ENCODE results near the gene MFSD6. TPM values are rescaled to one million over a fixed set of nuclear protein-coding genes. Genes with fewer than 3 reads are reported as not detected.
A peak's percentile ranks its signal among the peaks of the same experiment; 100 is the strongest.

MFSD6 gene
- total RNA-seq, 3 donors from 2014 or later (not counting 1 experiment from before 2014, with no cell fraction given) = 36.7 to 50.5 (median 48.0) TPM

DNA sequence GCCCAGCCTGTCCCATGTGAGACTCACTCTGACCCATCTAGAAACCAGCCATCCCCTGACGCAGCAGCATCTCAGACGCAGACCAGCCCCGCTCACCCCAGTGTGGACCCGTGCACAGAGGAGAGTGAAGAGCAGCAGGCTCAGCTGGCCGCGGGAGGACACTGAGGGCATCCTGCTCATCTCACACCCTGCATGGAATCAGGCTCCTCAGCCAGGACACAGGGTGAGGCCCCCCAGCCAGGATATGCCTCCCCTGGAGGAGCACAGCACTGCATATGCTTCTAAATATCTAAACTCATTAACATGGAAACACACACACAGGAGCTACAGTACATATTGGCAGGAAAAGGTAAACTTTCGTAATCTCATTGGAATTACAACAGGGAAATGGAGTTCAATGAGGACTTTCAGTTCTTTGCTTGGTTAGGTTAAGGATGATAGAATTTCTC is 91.9 kb downstream of the MFSD6 start:
- Mint-ChIP-seq H3K4me3 (no peak overlapping the region), H3K27ac (peak overlapping the region; percentile 21 to 45), H3K4me1 (peaks cover 9 to 15% of the 10 kb centered on the region in 2 donors), H3K36me3 (peaks cover 17% of the 10 kb centered on the region), H3K27me3 (ENCODE audit: low read depth in 2 of 2) (no peaks in the 10 kb centered on the region), H3K9me3 (no peaks in the 10 kb centered on the region)
- Histone ChIP-seq H3K27ac (ENCODE audit: low read length) (no peak overlapping the region), H3K27me3 (ENCODE audit: control insufficient read depth, insufficient read depth, low read length) (no peaks in the 10 kb centered on the region), H3K9me3 (ENCODE audit: control insufficient read depth, insufficient read depth, low read length) (no peaks in the 10 kb centered on the region), H3K4me3 (ENCODE audit: low read length) (no peak overlapping the region), H3K36me3 (ENCODE audit: control insufficient read depth, insufficient read depth, low read length) (peaks cover 71% of the 10 kb centered on the region), H3K4me1 (ENCODE audit: control insufficient read depth, insufficient read depth, low read length) (no peaks in the 10 kb centered on the region)
- intact Hi-C loops (cut with micrococcal nuclease) = no loop called here
- ATAC-seq (no peak), DNase-seq (no peak)
- TF ChIP-seq, protein P1, sequence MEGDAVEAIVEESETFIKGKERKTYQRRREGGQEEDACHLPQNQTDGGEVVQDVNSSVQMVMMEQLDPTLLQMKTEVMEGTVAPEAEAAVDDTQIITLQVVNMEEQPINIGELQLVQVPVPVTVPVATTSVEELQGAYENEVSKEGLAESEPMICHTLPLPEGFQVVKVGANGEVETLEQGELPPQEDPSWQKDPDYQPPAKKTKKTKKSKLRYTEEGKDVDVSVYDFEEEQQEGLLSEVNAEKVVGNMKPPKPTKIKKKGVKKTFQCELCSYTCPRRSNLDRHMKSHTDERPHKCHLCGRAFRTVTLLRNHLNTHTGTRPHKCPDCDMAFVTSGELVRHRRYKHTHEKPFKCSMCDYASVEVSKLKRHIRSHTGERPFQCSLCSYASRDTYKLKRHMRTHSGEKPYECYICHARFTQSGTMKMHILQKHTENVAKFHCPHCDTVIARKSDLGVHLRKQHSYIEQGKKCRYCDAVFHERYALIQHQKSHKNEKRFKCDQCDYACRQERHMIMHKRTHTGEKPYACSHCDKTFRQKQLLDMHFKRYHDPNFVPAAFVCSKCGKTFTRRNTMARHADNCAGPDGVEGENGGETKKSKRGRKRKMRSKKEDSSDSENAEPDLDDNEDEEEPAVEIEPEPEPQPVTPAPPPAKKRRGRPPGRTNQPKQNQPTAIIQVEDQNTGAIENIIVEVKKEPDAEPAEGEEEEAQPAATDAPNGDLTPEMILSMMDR (IDR thresholded peaks at IDR 0.05) = no peak
- 94% methylated on average over 7 of the region's 7 CpGs for WGBS (ENCODE audit: insufficient coverage)

DNA sequence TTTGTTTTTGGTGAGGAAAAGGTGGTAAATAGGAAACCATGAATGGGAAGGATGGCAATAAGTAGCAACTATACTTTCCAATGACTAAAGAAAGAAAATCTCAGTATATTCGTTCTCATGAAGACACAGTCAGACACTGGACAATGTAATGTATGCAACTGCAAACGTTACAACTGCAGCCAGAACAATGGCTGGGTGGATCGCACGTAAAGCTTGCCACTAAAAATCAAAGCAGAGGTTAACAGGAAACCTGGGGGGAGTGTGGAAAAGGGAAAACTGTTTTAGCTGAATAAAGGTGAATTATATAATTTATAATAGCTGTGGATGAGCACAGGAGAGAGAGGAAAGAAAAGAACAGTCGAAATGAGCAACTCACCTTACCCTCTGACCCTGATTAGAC is 93.1 kb downstream of the MFSD6 start:
- no peaks in the 10 kb centered on the region for H3K27me3 ChIP-seq (ENCODE audit: control insufficient read depth, insufficient read depth, low read length)
- no peak overlapping the region for H3K27ac ChIP-seq (ENCODE audit: low read length)
- no peaks in the 10 kb centered on the region for H3K27me3 Mint-ChIP-seq (ENCODE audit: low read depth in 2 of 2)
- H3K4me3 Mint-ChIP-seq = no peak overlapping the region
- H3K36me3 Mint-ChIP-seq = peaks cover 22% of the 10 kb centered on the region
- ATAC-seq (no peak), DNase-seq (no peak)
- 85% methylated on average over 4 of the region's 5 CpGs for WGBS (ENCODE audit: insufficient coverage)
- H3K4me1 Mint-ChIP-seq = peaks cover 9 to 15% of the 10 kb centered on the region in 2 donors
- peaks cover 82% of the 10 kb centered on the region for H3K36me3 ChIP-seq (ENCODE audit: control insufficient read depth, insufficient read depth, low read length)
- intact Hi-C loops (cut with micrococcal nuclease) = no loop called here
- peak overlapping the region; percentile 2 to 49 for H3K27ac Mint-ChIP-seq
- no peaks in the 10 kb centered on the region for H3K9me3 Mint-ChIP-seq
- no peak overlapping the region for H3K4me3 ChIP-seq (ENCODE audit: low read length)
- TF ChIP-seq, protein P1 (IDR thresholded peaks at IDR 0.05) = no peak
- H3K9me3 ChIP-seq (ENCODE audit: control insufficient read depth, insufficient read depth, low read length) = no peaks in the 10 kb centered on the region
- H3K4me1 ChIP-seq (ENCODE audit: control insufficient read depth, insufficient read depth, low read length) = no peaks in the 10 kb centered on the region

DNA sequence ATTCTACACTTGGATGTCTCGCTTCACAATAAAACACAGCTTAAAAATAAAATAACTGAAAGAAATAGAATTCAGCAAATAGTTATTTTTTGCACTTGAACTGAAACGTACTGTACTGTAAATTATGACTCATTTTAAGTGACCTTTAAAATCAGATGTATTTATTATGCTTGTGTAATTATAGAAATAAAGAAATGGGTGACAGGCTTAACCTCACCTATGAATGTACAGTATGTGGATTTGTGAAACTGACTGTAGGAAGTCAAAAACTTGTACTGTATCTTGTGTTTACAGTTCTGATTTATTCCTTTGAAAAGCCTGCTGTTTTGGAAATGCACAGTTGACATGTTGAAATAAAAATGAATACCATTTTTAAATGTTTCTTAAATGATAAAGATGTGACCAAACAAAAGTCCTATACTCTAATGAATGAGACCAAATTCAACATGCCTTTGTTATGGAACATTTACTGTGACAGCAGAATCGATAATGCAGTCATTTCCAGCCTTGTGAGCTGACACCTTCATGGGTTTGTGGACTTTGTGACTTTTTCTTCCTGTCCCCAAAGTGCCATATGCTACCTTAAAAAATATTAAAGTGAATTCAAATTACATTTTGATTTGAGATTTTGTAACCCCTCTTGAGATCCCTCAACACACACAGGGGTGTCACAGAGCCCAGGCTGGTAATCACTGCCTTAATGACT is 93.7 kb downstream of the MFSD6 start:
- Histone ChIP-seq H3K4me1 (ENCODE audit: control insufficient read depth, insufficient read depth, low read length) (no peaks in the 10 kb centered on the region), H3K9me3 (ENCODE audit: control insufficient read depth, insufficient read depth, low read length) (no peaks in the 10 kb centered on the region), H3K4me3 (ENCODE audit: low read length) (no peak overlapping the region), H3K27ac (ENCODE audit: low read length) (no peak overlapping the region), H3K27me3 (ENCODE audit: control insufficient read depth, insufficient read depth, low read length) (no peaks in the 10 kb centered on the region), H3K36me3 (ENCODE audit: control insufficient read depth, insufficient read depth, low read length) (peaks cover 85% of the 10 kb centered on the region)
- ATAC-seq (no peak), DNase-seq (no peak)
- Mint-ChIP-seq H3K4me3 (no peak overlapping the region), H3K9me3 (no peaks in the 10 kb centered on the region), H3K36me3 (peaks cover 28% of the 10 kb centered on the region), H3K27ac (peak overlapping the region; percentile 21 to 69), H3K27me3 (ENCODE audit: low read depth in 2 of 2) (no peaks in the 10 kb centered on the region), H3K4me1 (peaks cover 9 to 21% of the 10 kb centered on the region in 2 donors)
- 88% methylated on average over 2 of the region's 3 CpGs for WGBS (ENCODE audit: insufficient coverage)
- intact Hi-C loops (cut with micrococcal nuclease) = no loop called here
- TF ChIP-seq, protein P1 (IDR thresholded peaks at IDR 0.05) = no peak

DNA sequence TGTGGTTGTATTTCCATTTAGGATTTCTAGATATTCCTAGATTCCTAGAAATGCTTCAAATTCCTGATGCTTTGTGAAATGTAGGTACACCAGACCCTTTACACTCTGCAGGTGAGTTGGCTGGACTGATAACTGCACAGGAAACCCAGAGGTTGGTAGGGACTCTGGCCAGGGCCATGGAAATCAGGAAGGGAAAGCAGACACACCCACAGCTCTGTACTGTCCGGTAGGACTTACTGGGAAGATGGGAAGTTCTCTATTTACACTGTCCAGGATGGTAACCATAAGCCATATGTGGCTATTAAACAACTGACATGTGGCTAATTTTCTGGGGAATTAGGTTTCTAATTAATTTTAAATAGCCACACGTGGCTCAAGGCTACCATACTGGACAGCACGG is 94.9 kb downstream of the MFSD6 start:
- DNase-seq (no peak), ATAC-seq (no peak)
- Histone ChIP-seq H3K36me3 (ENCODE audit: control insufficient read depth, insufficient read depth, low read length) (peaks cover 81% of the 10 kb centered on the region), H3K27me3 (ENCODE audit: control insufficient read depth, insufficient read depth, low read length) (no peaks in the 10 kb centered on the region), H3K4me3 (ENCODE audit: low read length) (no peak overlapping the region), H3K4me1 (ENCODE audit: control insufficient read depth, insufficient read depth, low read length) (no peaks in the 10 kb centered on the region), H3K27ac (ENCODE audit: low read length) (no peak overlapping the region), H3K9me3 (ENCODE audit: control insufficient read depth, insufficient read depth, low read length) (no peaks in the 10 kb centered on the region)
- 96% methylated on average over 3 of the region's 3 CpGs for WGBS (ENCODE audit: insufficient coverage)
- Mint-ChIP-seq H3K27ac (peak overlapping the region in 1 of 2 donors; percentile 74), H3K9me3 (no peaks in the 10 kb centered on the region), H3K4me1 (peaks cover 9 to 22% of the 10 kb centered on the region in 2 donors), H3K27me3 (ENCODE audit: low read depth in 2 of 2) (no peaks in the 10 kb centered on the region), H3K36me3 (peaks cover 28% of the 10 kb centered on the region), H3K4me3 (no peak overlapping the region)
- TF ChIP-seq, protein P1 (IDR thresholded peaks at IDR 0.05) = no peak
- intact Hi-C loops (cut with micrococcal nuclease) = no loop called here

Data from natural killer cell (primary cell).